CD4-positive, alpha-beta T cell (primary cell): ENCODE results near the gene ARPP19. TPM values are rescaled to one million over a fixed set of nuclear protein-coding genes. Genes with fewer than 3 reads are reported as not detected.
"Not testable (repeated sequence)": the region's sequence is repeated elsewhere in the genome, so short reads cannot be mapped to it uniquely, and the experiment has no call there.

Experiments used
- ATAC-seq: fragments of 200-7000 bp; cut with Tn5 transposase; one replicate; pipeline ENCODE4 v1.10.0; 2022; ENCODE audit warnings: mild to moderate bottlenecking; ENCODE audit not compliant: poor library complexity
- CTCF ChIA-PET: fragments of 350-600 bp; sonication (Branson Sonifier 250); formaldehyde crosslinking; loops from one replicate; lab custom pipeline; 2021; ENCODE audit warnings: antibody characterized with exemption, inconsistent platforms; lab: Charles Lee
- POLR2A ChIA-PET: fragments of 350-600 bp; sonication (Branson Sonifier 250); formaldehyde crosslinking; loops from one replicate; lab custom pipeline; 2021; ENCODE audit warnings: antibody characterized with exemption, inconsistent platforms; lab: Charles Lee
- DNase-seq, 14 experiments: peaks; one replicate each; pipeline ENCODE4 v3.0.0-alpha.2; 2013 to 2020; ENCODE audit warnings: mixed read lengths in 2 of 14
- H3K27ac ChIP-seq, 2 donors: one replicate each; pipeline versions ENCODE4 v1.5.1 to v1.7.0; 2013; ENCODE audit warnings: low read length in 2 of 2, low read depth in 1 of 2, mild to moderate bottlenecking in 1 of 2
- H3K27me3 ChIP-seq, 2 experiments: 1 replicate in 1 of 2; 2 replicates in 1 of 2; pipeline versions ENCODE4 v1.6.1 to v1.7.0; 2013; ENCODE audit warnings: low read length in 2 of 2, control low read depth in 1 of 2, mild to moderate bottlenecking in 1 of 2, moderate library complexity in 1 of 2; ENCODE audit not compliant: insufficient read depth in 2 of 2, control insufficient read depth in 1 of 2
- H3K36me3 ChIP-seq: one replicate; pipeline ENCODE4 v1.6.1; 2013; ENCODE audit warnings: low read length, control low read depth; ENCODE audit not compliant: insufficient read depth
- H3K4me1 ChIP-seq: one replicate; pipeline ENCODE4 v1.6.1; 2013; ENCODE audit warnings: low read length, control low read depth; ENCODE audit not compliant: insufficient read depth
- H3K4me3 ChIP-seq: one replicate; pipeline ENCODE4 v1.5.1; 2013; ENCODE audit warnings: mild to moderate bottlenecking, low read length, moderate library complexity
- H3K9me3 ChIP-seq, 2 experiments: 1 replicate in 1 of 2; 2 replicates in 1 of 2; pipeline versions ENCODE4 v1.6.1 to v1.7.0; 2013; ENCODE audit warnings: low read length in 2 of 2, mild to moderate bottlenecking in 2 of 2, control low read depth in 1 of 2, moderate library complexity in 1 of 2; ENCODE audit not compliant: control insufficient read depth in 1 of 2, insufficient read depth in 1 of 2
- H3K27ac Mint-ChIP-seq: one replicate; pipeline ENCODE4 v1.8.0; 2020; ENCODE audit warnings: mixed read lengths
- H3K27me3 Mint-ChIP-seq: one replicate; pipeline ENCODE4 v1.8.0; 2021; ENCODE audit warnings: mixed read lengths
- H3K36me3 Mint-ChIP-seq: one replicate; pipeline ENCODE4 v1.8.0; 2021; ENCODE audit warnings: low read depth, mixed read lengths
- H3K4me1 Mint-ChIP-seq: one replicate; pipeline ENCODE4 v1.8.0; 2021; ENCODE audit warnings: low read depth, mixed read lengths
- H3K4me3 Mint-ChIP-seq: one replicate; pipeline ENCODE4 v1.8.0; 2020; ENCODE audit warnings: mild to moderate bottlenecking, mixed read lengths
- H3K9me3 Mint-ChIP-seq: one replicate; pipeline ENCODE4 v1.8.0; 2020; ENCODE audit warnings: mixed read lengths
- CTCF ChIP-seq: fragments of 200-600 bp; IDR thresholded peaks from one replicate; pipeline ENCODE4 v1.8.0; 2022; ENCODE audit warnings: antibody characterized with exemption, mild to moderate bottlenecking
- intact Hi-C, 2 experiments: fragments of 100-400 bp; cut with DNase I in 1 of 2; cut with micrococcal nuclease in 1 of 2; formaldehyde crosslinking; loops; one replicate each; pipeline versions ENCODE4 v1.15.1 to v1.9.0; 2023 to 2025; cut with DNase I, micrococcal nuclease
- total RNA-seq, 174 experiments: library from RNA in 2 of 174; stranded (reverse) in 2 of 174; gene quantifications; one replicate each; pipeline ENCODE4 v1.2.3 and lab custom pipeline; 2021 to 2026

Gene ARPP19
- total RNA-seq, 2 experiments from 2014 or later, result 134 to 146 TPM

GRCh38 chr15:52576692-52577091, 7.9 kb upstream of the ARPP19 start:
- H3K27me3 ChIP-seq, result no peaks in the 10 kb centered on the region
- H3K9me3 Mint-ChIP-seq, result peaks cover 5% of the 10 kb centered on the region
- no peaks in the 10 kb centered on the region for H3K9me3 ChIP-seq
- H3K36me3 Mint-ChIP-seq, result peaks cover 19% of the 10 kb centered on the region
- no peak for DNase-seq
- H3K4me1 Mint-ChIP-seq, result no peaks in the 10 kb centered on the region
- no peak for TF ChIP-seq CTCF
- ChIA-PET POLR2A (no interaction called here), CTCF (interaction anchor here (0.5 kb wide), 1 partner anchor 49 kb away, joined by 4 read pairs; no protein-coding TSS in a partner anchor)
- no peak overlapping the region for H3K4me3 ChIP-seq
- intact Hi-C loops, result no loop called here
- no peaks in the 10 kb centered on the region for H3K4me1 ChIP-seq
- no peaks in the 10 kb centered on the region for H3K27me3 Mint-ChIP-seq
- ATAC-seq, result no peak
- peaks cover 9% of the 10 kb centered on the region for H3K36me3 ChIP-seq
- H3K27ac Mint-ChIP-seq, result no peak overlapping the region
- H3K4me3 Mint-ChIP-seq, result no peak overlapping the region
- H3K27ac ChIP-seq, result no peak overlapping the region

DNA sequence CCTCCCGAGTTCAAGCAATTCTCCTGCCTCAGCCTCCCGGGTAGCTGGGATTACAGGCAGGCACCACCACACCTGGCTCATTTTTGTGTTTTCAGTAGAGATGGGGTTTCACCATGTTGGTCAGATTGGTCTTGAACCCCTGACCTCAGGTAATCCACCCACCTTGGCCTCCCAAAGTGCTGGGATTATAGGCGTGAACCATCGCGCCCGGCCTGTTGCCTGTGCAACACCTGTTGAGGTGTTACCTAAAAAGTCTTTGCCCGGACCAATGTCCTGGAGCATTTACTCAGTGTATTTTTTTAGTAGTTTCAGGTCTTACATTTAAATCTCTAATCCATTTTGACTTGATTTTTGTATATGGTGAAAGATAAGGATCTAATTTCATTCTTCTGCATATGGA, 6.7 kb upstream of the ARPP19 start:
- H3K4me1 ChIP-seq, DNase-seq, H3K27ac ChIP-seq, H3K4me3 ChIP-seq, H3K9me3 ChIP-seq, H3K27me3 Mint-ChIP-seq, H3K4me3 Mint-ChIP-seq, ATAC-seq, H3K27ac Mint-ChIP-seq, H3K9me3 Mint-ChIP-seq, intact Hi-C loops, H3K36me3 ChIP-seq, H3K27me3 ChIP-seq, H3K4me1 Mint-ChIP-seq: not testable (repeated sequence)
- ChIA-PET POLR2A (interaction anchor here (0.7 kb wide), 1 partner anchor 393 kb away, joined by 3 read pairs; no protein-coding TSS in a partner anchor), CTCF (interaction anchor here (0.7 kb wide), 1 partner anchor 119 kb away, joined by 3 read pairs; no protein-coding TSS in a partner anchor)
- H3K36me3 Mint-ChIP-seq, result peaks cover 10% of the 10 kb centered on the region

DNA sequence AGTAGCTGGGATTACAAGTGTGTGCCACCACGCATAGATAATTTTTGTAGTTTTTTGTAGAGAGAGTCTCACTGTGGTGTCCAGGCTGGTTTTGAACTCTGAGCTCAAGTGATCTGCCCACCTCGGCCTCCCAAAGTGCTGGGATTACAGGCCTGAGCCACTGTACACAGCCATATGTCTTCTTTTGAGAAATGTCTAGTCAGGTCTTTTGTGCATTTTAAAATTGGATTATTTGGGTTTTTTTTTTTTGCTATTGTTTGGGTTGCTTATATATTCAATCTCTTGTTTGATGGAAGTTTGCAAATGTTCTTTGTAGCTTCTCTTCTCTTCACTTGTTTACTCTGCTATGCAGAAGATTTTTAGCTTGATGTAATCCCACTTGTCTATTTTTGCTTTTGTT, 6.2 kb upstream of the ARPP19 start:
- Histone ChIP-seq H3K27me3 (no peaks in the 10 kb centered on the region), H3K4me1 (no peaks in the 10 kb centered on the region), H3K4me3 (no peak overlapping the region), H3K36me3 (peaks cover 4% of the 10 kb centered on the region), H3K27ac (no peak overlapping the region), H3K9me3 (no peaks in the 10 kb centered on the region)
- POLR2A ChIA-PET, result interaction anchor here (0.7 kb wide), 1 partner anchor 392 kb away, joined by 3 read pairs; no protein-coding TSS in a partner anchor
- H3K9me3 Mint-ChIP-seq, result peaks cover 5% of the 10 kb centered on the region
- CTCF ChIA-PET, result interaction anchor here (0.7 kb wide), 1 partner anchor 118 kb away, joined by 3 read pairs; no protein-coding TSS in a partner anchor
- DNase-seq (no peak), ATAC-seq (no peak)
- no peaks in the 10 kb centered on the region for H3K4me1 Mint-ChIP-seq
- TF ChIP-seq CTCF, result no peak
- H3K4me3 Mint-ChIP-seq, result no peak overlapping the region
- intact Hi-C loops, result no loop called here
- H3K27me3 Mint-ChIP-seq, result no peaks in the 10 kb centered on the region
- no peak overlapping the region for H3K27ac Mint-ChIP-seq
- H3K36me3 Mint-ChIP-seq, result peaks cover 9% of the 10 kb centered on the region

- intact Hi-C loops, ATAC-seq, H3K4me1 Mint-ChIP-seq, H3K27ac ChIP-seq, H3K9me3 ChIP-seq, CTCF ChIA-PET, H3K4me3 Mint-ChIP-seq, H3K4me3 ChIP-seq, H3K4me1 ChIP-seq, H3K9me3 Mint-ChIP-seq, H3K36me3 ChIP-seq, H3K36me3 Mint-ChIP-seq, DNase-seq, H3K27me3 ChIP-seq, H3K27ac Mint-ChIP-seq, H3K27me3 Mint-ChIP-seq: not testable (repeated sequence)
- POLR2A ChIA-PET, result interaction anchor here (0.7 kb wide), 1 partner anchor 392 kb away, joined by 3 read pairs; no protein-coding TSS in a partner anchor
Observed at GRCh38 chr15:52574623-52575022, 5.8 kb upstream of the ARPP19 start.
